SH-SY5Y (cell line): ENCODE data around the gene FNDC11.

Source experiments
- GATA2 ChIP-seq: IDR thresholded peaks from 2 replicates; pipeline ENCODE4 v1.6.1; 2011; ENCODE audit warnings: mild to moderate bottlenecking, low read depth, low read length
- GATA3 ChIP-seq: IDR thresholded peaks from 2 replicates; pipeline ENCODE4 v1.6.1; 2011; ENCODE audit warnings: low read depth, mild to moderate bottlenecking, low read length, moderate library complexity

DNA sequence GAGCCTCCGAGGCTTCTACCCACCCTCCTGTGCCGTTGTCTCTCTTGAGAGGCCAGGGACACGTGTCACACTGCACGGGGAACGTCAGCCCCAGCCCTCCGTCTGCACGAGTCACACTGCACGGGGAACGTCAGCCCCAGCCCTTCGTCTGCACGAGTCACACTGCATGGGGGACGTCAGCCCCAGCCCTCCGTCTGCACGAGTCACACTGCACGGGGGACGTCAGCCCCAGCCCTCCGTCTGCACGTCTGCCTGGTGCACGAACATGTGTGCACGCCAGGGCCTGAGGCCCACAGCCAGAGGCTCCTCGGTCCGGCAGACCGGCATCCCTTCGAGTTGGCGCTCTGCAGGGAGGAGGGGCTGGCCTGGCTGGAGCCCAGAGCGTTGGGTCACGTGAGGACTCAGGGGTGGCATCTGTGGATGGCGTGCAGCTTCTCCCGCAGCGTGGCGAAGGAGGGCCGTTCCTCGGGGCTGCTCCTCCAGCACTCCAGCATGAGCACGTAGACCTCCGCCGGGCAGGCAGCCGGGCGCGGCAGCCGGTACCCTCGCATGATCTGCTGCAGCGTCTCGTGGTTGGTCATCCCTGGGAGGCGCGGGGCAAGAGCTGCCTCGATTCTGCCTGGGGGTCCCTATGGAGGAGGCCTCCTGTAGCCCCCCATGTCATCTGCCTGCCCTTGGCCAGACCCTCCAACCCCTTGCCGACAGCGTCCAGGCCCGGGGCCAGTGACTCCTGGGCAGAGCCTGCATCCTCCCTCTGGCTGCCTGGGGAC, 13.4 kb upstream of the FNDC11 start:
- TF ChIP-seq GATA3, result no peak
- TF ChIP-seq GATA2, result no peak
